GM19467 (cell line): ENCODE measurements around the gene MAPRE2.
A peak's percentile ranks its signal among the peaks of the same experiment; 100 is the strongest.
"Not testable (repeated sequence)": the region's sequence is repeated elsewhere in the genome, so short reads cannot be mapped to it uniquely, and the experiment has no call there.

Experiments used
- ATAC-seq: cut with Tn5 transposase; IDR thresholded peaks from one replicate; pipeline ENCODE4 v1.9.1; 2021; ENCODE audit warnings: mild to moderate bottlenecking, moderate library complexity; ENCODE audit not compliant: unreplicated experiment

MAPRE2 gene

DNA sequence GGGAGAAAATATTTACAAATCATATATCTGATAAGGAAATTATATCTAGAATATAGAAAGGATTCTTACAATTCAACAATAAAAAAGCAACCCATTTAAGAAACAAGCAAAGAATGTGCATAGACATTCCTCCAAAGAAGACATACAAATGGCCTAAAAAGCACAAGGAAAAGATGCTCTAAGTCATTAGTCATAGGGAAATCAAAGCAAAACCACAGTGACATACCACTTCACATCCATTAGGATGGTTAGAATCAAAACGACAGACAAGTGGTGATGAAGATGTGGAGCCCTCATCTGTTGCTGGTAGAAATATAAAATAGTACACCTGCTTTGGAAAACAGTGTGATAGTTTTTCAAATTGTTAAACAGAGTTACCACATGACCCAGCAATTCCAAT is 48.2 kb downstream of the MAPRE2 start:
- no peak for ATAC-seq

DNA sequence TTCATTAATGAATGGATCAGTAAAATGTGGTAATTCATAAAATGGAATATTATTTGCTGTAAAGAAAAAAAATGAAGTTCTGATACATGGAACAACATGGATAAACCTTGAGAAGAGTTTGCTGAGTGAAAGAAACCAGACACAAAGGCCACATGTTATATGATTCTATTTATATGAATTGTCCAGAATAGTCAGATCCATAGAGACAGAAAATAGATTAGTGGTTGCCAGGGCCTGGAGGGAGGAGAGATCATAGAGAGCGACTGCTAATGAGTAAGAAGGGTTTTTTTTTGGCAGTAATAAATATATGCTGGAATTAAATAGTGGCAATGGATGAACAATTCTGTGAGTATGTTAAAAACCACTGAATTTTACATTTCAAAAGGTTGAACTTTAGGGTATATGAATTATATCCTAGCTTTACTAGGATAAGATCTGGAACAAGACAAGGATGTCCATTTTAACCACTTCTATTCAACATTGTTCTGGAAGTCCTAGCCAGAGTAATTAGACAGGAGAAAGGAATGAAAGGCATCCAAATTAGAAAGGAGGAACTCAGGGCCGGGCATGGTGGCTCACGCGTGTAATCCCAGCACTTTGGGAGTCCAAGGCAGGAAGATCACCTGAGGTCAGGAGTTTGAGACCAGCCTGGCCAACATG is 48.8 kb downstream of the MAPRE2 start:
- ATAC-seq = no peak

- no peak for ATAC-seq
Observed at GRCh38 chr18:35091841-35092240, 50.6 kb downstream of the MAPRE2 start.

DNA sequence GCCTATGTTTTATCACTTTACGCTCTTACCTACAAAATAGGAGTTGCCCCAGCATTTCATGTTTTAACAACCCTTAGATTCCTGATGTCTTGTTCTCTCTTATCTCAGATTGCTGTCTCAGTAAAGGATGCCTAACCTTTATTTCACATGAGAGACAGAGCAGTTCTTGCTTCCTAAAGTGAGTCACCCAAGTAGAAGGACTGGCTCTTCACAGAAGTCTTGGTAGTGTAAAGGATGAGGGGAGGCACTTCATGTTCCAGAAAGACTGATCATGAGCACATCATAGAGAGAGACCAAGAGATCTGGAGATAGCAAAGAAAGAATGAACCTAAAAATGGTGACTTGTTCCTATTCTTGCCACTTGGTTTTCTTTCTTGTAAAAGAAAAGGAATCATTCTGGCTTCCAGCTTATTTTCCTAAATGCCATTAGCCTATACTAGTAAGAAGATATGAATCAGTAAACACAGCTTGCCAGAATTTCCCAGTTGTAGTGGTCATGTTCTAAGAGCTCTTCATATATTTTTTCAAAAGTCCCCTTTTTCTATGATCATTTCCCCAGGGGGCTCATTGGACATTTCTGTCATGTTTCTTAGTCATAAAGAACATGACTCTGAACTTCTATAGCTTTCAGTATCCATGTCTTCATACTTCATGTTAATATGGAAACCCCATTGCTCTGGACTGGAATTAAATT is 54.9 kb downstream of the MAPRE2 start:
- ATAC-seq = peak; percentile 77

- peak; percentile 15 for ATAC-seq
Observed at GRCh38 chr18:35096677-35097011, 55.4 kb downstream of the MAPRE2 start.

DNA sequence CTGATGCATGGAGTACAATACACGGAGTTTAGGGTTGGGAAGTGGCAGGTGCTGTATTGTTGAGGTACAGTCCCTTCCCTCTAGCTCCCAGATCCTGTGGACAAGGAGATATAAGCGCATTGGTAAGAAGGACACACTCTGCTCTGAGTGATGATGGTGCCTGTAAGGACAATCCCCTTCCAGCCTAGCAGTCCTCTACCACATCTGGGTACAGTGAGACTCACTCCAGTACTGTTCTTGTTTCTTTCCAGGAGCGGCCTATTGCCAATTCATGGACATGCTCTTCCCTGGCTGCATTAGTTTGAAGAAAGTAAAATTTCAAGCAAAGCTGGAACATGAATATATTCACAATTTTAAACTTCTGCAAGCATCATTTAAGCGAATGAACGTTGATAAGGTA is 56.0 kb downstream of the MAPRE2 start:
- ATAC-seq = no peak

DNA sequence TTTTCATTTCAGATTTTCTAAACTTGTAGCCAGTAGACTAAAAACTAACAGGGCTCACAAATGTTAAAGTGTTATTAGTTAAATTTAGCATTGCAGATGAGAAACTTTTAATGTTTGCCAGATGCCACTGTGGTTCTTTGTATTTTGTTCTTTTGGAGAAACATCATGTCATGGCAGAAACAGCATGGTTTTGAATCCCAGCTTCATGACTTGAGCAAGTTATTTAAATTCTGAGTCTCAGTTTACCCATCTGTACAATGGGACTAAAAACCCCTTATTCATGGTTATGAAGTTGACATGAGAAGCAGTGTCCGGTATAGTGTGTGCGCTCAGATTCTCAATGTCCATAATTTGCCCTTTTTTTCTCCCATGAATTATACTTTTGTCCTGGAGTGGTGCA is 56.5 kb downstream of the MAPRE2 start:
- ATAC-seq = no peak

- ATAC-seq = no peak
Observed at GRCh38 chr18:35099911-35100310, 58.7 kb downstream of the MAPRE2 start.

- ATAC-seq = no peak
Observed at GRCh38 chr18:35104391-35105051, 63.3 kb downstream of the MAPRE2 start.

GRCh38 chr18:35106013-35106844 is 65.0 kb downstream of the MAPRE2 start:
- ATAC-seq = no peak

- ATAC-seq = no peak
Observed at GRCh38 chr18:35106845-35107148, 65.6 kb downstream of the MAPRE2 start.

- ATAC-seq = no peak
Observed at GRCh38 chr18:35107216-35107615, 66.0 kb downstream of the MAPRE2 start.

DNA sequence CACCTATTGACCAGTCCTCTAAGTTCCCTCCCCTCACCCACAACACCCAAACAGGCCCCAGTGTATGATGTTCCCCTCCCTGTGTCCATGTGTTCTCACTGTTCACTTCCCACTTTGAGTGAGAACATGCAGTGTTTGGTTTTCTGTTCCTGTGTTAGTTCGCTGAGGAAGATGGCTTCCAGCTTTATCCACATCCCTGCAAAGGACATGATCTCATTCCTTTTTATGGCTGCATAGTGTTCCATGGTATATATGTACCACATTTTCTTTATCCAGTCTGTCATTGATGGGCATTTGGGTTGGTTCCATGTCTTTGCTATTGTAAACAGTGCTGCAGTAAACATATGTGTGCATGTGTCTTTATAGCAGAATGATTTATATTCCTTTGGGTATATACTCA is 66.9 kb downstream of the MAPRE2 start:
- ATAC-seq = not testable (repeated sequence)

DNA sequence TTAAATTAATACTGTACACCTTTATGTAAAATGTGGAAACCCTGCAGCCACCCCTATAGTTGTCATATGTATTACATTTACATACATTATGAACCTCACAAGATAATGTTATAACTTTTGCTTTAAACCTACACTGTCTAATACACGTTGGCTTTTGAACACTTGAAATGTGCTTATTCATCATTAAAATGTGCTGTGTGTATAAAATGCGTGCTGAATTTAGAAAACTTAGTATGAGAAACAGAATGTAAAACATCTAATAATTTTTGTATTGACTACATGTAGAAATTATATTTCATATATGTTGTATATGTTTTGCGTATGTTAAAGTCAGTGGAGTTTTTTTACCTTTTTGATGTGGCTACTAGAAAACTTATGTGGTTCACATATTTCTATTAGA is 68.8 kb downstream of the MAPRE2 start:
- no peak for ATAC-seq

GRCh38 chr18:35110554-35111485 is 69.6 kb downstream of the MAPRE2 start:
- no peak for ATAC-seq

DNA sequence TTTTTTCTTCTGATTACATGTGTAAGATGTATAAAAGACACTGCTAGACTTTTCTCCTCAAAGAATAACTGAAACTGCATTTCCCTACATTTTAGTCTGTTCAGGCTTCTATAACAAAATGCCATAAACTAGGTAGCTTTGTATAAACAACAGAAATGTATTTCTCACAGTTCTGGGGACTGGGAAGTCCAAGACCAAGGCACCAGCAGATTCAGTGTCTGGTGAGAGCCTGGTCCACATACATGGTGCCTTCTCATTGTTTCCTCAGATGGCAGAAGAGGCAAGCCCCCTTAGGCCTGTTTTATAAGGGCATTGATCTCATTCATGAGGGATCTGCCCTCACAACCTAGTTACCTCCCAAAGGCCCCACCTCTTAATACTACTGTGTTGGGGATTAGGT is 71.5 kb downstream of the MAPRE2 start:
- ATAC-seq = no peak

DNA sequence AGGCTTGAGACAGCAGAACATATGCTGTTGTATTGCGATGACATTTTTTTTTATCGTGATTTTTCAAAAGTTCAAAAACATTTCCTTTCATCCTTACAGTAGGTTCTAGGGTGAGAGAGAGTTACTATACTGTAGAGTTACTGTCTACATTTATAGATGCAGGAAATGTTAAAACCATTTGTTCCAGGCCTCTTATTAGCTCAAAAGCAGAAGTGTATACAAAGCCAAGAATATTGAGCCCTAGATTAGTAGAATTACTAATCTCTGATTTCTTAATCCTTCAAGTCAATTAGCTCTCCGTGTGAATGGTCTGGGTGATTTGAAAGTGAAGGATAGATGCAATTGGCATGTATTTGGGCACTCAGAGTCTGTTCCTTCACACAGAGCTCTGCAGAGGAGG is 73.1 kb downstream of the MAPRE2 start:
- no peak for ATAC-seq

DNA sequence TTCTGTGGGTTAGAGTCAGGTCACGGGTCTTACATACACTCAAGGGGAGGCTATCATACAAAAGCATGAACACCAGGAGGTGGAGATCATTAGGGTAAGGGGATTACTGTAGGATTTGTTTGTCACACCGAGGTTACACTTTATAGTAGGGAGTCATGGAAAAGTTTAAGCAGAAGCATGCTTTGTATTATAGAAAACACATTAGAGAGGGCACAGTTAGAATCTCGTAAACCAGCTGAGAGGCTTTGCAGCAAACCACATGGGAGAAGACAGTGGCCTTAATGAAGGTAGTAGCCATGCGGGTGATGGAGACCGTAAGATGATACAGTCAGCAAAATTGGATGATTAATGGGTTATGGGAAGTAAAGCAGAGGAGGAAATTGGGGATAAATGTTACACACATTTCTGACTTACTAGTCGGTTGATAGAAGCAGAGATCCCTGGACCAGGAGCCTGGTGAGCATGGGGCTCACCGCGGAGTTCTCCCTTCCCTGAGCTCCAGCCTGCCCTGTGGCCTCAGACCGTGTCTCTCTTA is 75.6 kb downstream of the MAPRE2 start:
- no peak for ATAC-seq

DNA sequence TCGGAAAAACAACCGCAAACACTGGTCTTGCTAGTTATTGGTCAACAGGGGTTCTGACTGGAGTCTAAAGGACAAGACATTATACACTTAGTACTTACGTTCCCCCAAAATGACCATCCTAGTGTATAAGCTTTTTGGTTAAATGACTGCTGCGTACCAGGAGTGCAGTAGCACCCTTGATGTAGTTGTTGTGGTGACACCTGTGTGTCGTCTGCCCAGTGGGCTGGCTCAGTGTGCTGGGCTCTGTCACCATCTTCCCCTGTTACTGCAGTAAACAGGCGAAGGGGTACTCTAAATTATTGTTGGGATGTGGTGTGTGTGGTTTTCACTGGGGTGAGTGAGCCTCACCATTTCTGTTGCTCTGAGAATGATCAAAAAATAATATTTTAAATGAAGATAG is 76.2 kb downstream of the MAPRE2 start:
- no peak for ATAC-seq

GRCh38 chr18:35117951-35118411 is 76.8 kb downstream of the MAPRE2 start:
- ATAC-seq = no peak
